ENCODE results near the gene NCBP2L. TPM values are rescaled to one million over a fixed set of nuclear protein-coding genes. Genes with fewer than 3 reads are reported as not detected.

The NCBP2L gene
- total and polyA plus RNA-seq, 2 experiments from 2014 or later, result not detected

DNA sequence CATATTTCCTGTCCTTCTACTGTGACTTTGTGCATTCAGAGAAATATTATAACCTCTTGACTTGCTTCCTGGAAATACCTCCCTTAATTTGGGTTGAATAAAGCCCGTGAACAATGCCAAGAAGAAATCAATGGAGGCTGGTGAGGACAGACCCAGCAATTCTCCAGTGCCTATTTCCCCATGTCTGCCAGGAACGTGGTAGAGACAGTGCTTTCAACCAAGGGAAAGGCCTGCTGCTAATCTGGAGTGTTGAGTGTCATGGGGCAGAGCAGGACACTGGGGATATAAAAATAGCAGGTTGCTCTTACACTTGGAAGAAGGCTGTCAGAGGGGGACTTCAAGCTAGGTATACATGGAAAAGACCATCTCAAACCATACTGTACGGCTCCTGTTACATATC, 21.8 kb upstream of the NCBP2L start (continued):
- TF ChIP-seq ZNF462 (CRISPR knock-in tag; IDR thresholded peaks at IDR 0.05) (no peak), JUNB (IDR thresholded peaks at IDR 0.05; ENCODE audit: unreplicated experiment) (no peak), REST (IDR thresholded peaks at IDR 0.05; ENCODE audit: unreplicated experiment) (no peak), ETS1 (IDR thresholded peaks at IDR 0.05) (no peak)

All from GM23338 (cell line).